Endothelial cell of hepatic sinusoid (primary cell): ENCODE measurements around the gene PDE4D.

Experiments used
- in situ Hi-C: cut with HindIII; loops from 2 replicates; pipeline ENCODE4 v1.10.0; 2017; ENCODE audit warnings: low sequenced_read_pairs

The PDE4D gene

DNA sequence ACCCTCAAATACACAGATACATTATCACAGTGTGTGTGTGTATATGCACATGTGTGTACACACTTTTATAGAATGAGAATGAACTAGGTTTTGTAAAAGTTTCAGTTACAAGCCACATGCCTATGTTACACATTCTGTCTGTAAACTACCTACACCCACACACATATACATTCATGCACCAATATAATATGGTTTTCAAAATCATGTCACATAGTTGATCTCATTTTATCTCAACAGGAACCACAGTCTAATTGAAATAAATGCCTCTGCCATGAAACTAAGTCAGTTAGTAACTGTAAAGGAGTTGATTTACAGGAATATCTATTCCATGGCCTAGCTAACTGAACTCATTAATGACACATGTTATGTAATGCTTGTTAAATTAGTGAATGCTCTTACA lies 646.6 kb downstream of the PDE4D start:
- in situ Hi-C loops: no loop called here

DNA sequence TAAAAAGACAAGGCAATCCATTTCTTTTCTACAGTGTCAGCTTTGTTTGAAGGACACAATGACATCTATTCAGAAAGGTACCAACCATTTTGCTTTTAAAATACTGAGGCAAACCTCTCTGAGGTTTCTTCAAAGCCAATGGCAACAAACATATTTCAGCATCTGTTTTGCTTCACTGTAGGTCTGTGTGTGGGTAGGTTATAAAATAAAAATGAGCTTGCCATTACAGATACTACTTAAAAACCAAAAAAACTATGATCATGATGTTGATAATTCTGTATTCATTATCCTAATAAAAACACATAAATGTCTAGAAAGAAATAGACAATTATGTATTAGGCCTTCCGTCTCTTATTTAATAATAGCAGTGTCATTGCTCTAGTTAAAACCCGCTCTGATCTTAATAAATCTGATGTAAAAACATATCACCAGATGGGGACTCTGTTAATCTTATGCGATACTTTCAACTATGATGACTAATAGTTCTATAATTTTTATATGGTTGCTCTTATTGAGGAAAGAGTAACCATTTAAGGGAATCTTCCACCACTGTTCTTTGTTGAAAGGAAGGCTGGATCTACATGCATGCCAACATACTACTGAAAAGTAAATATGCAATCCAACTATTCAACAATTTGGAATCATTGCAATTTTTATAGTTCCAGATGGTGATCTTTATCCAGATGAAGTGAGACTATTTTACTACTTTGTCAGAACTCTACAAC lies 647.2 kb downstream of the PDE4D start:
- in situ Hi-C loops: no loop called here

DNA sequence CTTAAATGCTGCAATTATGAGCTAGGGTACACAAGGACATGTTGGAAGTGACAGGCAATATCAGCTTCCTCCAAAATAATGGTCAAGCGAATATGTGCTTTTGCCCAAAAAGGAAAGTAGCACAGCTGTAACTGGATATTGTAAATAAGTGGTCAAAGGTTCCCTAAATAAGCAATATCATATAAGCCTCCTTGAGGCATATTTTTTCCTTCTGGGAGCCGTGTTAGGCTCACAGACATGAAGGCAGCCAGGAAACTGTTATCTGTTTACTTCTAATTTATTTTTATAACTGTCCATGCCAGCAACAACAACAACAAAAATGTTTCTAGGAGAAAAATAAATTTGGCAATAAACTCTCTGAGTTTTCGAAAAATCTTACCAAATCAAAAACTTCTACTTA lies 648.3 kb downstream of the PDE4D start:
- in situ Hi-C loops: no loop called here

DNA sequence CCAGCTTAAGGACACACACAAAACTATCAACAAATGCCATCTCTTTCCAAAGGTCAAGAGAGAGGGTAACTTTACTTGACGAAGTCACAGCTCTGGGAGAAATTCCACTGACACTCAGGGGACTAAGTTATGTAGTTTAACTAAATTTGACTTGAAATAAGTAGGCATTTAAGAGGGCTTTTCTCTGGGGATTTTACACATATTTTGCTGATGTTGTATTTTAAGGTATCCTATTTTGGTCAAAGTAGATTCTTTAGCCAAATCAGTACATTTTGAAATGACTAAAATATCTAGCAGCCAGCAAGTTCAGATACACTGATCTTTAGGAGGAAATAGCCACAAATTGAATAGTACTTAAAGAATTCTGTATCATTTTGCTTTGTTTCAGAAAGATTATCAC lies 652.0 kb downstream of the PDE4D start:
- in situ Hi-C loops: no loop called here

DNA sequence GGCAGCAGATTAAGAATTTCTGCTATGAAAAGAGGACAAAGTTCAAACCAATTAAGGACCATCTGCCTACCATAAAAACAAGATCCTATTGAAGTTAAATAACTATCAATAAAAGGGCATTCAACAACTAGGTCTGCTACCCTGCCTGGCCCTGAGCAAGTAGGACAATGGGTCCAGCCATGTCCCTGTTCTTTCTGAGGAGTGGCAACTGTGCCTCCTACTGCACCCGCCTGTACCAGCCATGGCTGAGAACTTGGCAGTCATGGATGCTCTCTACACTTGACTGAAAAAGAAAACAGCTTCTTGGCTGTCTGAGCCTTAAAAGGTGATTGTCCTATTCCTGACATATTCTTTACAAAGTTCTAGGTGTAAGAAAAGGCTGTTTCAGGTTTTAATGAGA lies 652.4 kb downstream of the PDE4D start:
- in situ Hi-C loops: no loop called here

DNA sequence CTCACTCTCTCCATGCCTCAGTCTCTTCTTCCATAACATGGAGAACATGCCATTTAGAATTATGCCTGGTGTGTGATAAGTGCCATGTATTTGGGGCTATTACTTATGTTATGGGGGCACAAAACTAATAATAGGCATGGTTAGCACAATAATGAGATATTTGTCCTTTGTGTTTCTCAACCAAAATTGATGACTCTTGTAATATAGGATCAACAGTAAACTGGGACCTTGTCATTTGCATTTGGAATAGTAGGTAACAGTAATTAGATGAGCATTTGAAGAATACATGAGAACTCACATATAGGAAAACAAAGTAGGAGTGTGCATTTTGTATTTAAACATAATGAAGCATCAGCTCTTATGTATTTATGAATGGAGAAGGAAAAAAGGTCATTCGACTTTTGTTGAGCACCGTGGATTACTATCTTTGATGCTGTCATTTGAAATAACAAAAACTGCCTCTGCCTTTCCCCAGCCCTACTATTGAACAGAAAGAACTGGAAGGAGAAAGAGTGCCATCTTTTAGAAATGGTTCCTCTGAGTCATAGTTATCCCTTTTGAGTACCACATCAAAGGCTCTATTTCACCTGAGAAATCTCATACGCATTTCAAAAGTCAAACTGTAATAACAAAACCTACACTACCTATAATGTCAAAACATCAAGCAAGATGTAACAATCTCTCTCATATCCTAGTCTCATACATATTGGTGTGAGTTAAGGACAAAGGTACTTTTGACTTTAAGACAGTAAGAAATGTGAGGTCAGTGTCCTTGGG lies 655.2 kb downstream of the PDE4D start:
- in situ Hi-C loops: no loop called here

DNA sequence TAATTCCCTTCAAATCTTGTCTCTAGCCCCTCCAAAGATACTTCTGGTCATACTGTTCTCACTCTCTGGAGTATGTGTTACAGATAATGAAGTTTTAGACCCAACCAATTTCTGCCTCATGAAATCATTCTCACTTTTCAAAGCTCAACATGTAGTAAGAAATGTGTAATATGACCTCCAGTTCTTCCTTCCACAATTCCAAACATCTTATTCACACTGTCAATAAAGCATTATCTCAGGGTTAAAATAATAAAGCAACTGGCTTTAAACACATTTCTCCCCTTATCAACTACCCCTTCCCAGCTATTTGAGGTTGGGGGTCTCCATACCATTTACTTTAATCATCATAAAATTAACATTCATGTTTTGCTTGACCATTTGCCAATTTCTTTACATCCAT lies 656.5 kb downstream of the PDE4D start:
- in situ Hi-C loops: no loop called here

DNA sequence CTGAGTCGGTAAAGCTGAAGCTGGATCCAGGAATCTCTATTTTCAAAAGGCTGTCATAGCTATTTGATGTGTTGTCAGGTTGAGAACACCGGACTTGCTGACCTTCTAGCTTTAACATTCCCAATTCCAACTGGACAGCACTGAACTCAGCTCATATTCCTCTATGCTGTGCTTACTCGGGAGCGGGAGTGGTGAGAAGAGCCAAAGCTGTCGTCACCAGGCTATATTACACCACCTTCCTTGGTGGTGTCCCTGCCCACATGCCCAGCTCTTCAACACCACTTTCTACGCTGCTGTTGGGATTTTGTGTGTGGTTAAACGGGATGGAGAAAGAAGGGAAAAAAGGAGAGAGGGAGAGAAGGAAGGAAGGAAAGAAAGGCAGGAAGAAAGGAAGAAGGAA lies 657.1 kb downstream of the PDE4D start:
- in situ Hi-C loops: no loop called here

DNA sequence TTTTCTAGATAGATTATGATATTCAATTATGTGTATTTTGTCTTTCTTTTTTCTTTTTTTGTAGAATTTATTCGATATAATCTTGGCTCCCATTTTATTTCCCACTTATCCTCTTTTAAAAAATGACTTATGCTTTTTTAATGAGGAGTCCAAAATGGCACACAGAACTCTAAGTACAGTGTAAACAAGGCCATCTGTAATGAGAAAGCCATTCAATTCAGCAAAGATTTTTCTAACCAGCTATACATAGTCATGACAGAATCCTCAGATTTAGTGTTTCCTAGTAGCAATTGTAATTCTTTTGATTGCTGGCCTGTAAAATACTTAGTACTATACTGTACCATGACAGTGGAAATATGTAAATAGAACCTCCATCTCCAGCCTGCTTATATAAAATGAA lies 659.3 kb downstream of the PDE4D start:
- in situ Hi-C loops: no loop called here

DNA sequence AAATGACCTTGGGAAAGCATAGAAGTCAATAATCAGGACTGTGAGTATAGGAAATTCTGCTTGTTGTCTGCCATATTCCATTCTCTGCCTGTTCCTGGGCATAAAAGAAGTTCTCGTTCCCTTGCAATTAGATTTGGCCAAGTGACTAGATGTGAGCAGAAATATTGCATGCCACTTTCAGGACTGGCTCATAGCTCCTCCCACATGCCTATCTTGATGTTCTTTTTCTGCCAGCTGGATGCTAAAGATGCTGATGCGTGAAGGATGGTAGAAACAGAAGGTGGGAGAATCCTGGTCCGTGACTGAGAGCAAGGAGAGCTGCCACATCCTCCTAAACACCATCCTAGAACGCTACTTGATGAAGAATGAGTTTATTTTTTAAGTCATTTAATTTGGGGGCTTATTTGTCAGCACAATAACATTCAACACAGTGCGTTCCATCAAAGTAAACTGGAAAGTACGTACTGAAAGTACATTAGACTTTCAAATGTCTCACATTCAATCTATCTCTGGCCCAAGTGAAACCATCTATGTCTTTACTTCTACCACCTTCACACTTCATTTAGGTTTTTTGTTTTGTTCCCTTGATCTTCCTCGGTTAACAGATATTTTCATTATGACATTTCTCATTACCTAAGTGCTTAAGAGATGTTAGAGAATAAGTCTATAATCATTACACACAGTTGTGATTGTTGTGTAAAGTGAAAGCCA lies 662.1 kb downstream of the PDE4D start:
- in situ Hi-C loops: no loop called here

DNA sequence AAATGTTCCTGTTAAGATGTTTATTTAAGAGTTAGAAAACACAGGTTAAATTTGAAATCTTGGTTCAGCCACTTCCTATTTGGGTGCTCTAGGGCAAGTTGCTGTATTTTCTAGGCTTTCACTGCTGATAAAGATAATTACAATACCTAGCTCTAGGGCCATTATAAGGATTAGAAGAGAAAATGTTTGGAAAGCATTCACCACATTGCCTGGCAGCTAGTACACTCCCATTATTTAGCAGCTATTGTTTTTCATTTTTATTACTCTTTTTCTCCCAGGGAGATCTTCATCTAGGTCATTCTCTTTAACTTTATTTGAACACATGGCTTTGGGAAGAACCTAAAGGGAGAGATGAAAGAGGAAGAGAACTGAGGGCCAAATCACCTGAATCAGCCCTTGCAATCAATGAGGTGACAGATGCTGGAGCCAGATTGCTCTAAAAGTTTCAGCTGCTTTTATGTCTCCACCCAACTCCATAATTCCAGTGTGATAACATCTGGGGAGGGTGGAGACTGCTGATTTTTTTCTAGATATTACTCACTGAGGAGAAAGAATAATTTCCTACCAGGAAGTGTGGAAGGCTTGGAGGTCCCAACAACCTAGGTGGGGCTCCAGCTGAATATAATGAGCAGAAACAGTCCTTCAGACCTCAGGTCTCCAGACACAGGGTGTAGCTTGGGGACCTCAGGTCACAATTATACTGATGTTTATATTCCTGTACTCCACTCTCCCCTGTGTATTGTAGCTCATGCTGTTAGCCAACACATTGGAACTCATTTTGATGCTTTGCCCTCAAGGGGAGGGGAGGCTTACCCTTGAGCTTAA lies 670.6 kb downstream of the PDE4D start:
- in situ Hi-C loops: no loop called here

DNA sequence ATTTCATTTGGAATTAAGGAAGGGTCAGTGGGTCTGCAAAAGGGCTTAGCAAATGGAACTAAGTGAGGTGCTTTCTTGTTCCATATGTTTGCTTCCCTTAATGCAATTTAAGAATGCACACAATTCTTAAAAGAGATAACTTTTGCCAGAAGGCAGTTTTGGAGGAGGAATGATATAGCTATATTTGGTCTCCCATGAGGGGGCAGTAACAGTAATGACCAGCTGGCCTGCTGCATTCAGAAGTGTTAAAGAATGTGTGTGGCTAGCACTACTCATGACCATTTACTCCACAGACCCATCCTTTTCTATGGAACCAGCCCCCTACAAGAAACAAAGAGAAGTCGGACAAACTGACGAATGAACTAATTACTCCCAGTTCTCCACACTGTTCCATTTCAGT lies 671.8 kb downstream of the PDE4D start:
- in situ Hi-C loops: no loop called here

DNA sequence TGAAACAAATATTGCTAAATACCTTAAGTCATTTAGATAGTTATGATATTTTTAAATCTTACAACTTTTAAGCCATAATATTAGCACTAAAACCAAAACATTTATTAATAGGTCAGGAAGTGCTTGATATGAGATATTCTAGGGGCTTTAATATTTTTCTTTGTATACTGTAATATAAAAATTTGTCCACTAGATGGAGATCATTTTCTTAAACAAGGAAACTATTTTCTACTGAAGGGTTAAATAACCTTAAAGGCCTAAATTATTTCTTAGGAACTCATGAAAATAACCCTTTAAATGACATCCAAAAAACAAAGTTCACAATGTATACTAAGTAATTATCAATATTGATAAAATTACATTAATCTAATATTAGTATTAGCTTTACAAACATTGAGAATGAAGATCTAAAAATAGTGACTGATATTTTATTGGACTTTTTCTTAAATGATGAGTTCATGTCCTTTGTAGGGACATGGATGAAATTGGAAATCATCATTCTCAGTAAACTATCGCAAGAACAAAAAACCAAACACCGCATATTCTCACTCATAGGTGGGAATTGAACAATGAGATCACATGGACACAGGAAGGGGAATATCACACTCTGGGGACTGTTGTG lies 675.0 kb downstream of the PDE4D start:
- in situ Hi-C loops: no loop called here

DNA sequence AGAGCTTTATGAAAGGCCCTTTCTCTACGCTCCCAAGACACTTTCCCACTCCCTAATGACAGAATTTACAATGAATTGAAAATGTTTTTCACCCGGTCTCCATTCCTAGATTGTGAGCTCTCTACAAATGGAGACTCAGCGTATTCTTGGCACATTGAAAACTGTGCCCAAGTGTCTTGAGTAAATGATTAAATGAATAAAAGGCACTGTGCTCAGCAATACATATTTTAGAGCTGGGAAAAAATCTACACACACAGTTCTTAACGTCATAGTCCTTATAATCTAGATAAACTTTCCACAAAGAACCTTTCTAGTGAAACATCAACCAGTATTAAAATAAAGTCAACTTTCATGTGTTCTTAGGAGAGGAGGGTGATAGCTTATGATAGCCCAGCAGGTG lies 676.7 kb downstream of the PDE4D start:
- in situ Hi-C loops: no loop called here

DNA sequence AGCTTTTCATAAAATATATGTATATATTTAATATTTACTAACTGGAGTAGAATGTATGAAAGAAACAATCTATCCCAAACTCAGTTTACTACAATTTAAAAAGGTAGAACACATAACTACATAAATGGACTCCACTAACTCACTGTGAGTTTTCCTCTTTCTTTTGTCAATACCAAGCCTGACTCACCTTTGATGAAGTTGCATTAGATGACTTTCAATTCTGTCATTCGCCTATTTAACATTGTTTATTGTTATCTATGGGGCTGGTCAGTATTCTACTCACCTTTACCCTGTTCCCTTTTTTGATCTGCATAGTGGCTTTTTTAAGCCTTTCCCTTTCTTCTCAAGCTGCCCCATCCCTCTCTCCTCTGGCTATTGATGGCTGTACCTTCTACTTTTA lies 680.9 kb downstream of the PDE4D start:
- in situ Hi-C loops: no loop called here

DNA sequence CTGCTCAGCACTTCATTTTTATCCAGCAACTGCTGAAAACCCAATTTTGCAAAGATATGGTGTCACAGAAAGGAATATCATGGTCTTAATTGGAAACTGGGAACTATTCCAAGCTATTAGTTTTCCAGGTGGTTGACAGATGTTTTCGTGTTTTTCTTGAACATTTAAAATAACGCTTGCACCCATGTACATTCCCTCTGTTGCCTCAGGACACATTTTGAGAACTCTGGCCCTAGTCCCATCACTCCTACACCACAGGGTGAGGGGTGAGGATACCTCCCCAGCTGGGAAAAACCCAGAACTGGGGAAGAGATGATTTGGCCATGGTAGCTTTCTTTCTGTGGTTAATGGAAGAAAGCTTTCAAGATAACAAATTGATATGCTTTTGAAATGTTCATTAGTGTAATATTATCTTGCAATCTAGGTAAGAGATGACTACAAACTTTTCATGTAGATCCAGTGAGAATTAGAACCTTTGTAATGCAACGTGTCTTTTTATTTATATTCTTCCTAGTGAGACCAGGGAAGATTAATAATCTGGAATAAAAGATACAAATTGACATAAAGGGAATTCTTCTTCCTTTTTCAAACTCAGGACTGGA lies 683.7 kb downstream of the PDE4D start:
- in situ Hi-C loops: no loop called here

DNA sequence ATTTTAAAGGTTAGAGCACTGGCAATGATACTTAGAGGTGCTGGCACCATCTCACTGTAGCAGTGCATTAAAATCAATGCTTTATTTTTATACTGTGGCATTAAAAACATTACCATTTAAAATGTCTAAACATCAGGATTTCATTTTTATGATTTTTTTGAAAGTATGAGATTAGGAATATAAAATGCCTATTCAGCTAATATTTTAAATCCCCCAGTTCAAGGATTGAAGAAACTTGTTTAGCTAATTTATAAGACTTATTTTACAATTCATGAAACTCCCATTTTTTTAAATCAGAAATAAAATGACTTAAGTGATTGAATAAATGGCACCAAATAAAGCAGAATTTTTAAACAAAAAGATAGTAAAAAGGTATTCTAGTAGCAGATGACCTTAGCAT lies 685.1 kb downstream of the PDE4D start:
- in situ Hi-C loops: no loop called here

DNA sequence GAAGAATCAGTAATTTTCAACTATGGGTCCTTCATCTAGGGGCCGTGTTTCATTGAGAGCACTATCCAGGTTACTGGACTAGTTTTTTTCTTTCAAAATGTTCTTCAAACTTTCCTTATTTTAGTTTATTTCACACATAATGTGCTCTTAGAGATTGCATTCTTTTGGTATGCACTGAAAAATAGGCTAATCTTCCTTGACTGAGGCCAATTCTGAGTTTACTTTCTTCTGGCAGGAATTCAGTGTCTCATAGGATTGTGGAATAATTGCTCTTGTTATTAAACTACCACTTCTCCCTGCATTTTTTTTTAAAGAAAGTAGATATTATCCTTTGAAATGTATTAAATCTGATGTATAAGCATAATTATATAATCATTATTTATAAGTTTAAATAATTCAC lies 686.1 kb downstream of the PDE4D start:
- in situ Hi-C loops: no loop called here

DNA sequence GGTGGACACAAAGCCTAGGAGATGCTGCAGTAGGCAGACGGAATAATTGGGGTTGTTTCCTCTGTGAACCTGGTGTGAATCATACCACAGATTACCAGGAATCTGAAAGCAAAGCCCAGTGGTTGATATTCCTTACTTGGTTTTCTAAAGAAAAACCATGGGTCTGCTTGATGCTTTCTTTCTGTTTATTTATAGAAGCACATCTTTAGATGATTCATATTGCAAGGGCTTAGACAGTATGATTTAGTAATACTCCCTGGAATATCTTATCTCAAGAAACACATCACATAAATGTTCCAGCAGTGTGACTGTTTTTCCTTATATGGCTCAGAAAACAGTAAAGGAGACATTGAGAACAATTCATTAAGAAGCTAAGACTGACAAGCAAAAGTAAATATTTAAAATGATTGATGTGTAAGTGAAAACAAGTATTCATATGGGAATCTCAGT lies 687.4 kb downstream of the PDE4D start:
- in situ Hi-C loops: no loop called here
